Measurements from ENCODE around the gene MYOM1.

GRCh38 chr18:3254725-3255124, 35.0 kb upstream of the MYOM1 start:
- TF ChIP-seq CTCF (IDR thresholded peaks at IDR 0.05) = no peak
- TF ChIP-seq POLR2A (IDR thresholded peaks at IDR 0.05) = no peak
- no peak for TF ChIP-seq EP300 (IDR thresholded peaks at IDR 0.05)

Measured in sigmoid colon (tissue), 4 donors.